Epithelial cell of proximal tubule (primary cell): ENCODE data around the gene RPUSD4. TPM values are rescaled to one million over a fixed set of nuclear protein-coding genes. Genes with fewer than 3 reads are reported as not detected.

Experiments
- DNase-seq: peaks from one replicate; pipeline ENCODE4 v3.0.0-alpha.2; 2011; ENCODE audit warnings: low read depth
- H3K4me3 ChIP-seq: 2 replicates; pipeline ENCODE4 v1.5.1; 2011; ENCODE audit warnings: low read depth, mild to moderate bottlenecking, low read length
- CTCF ChIP-seq: conservative IDR thresholded peaks from 2 replicates; pipeline ENCODE4 v1.5.1; 2012; ENCODE audit warnings: low read depth, mild to moderate bottlenecking, low read length
- total RNA-seq: library from RNA; depleted of rRNA; stranded (reverse); fragments of >200 nt; gene quantifications from 2 replicates; pipeline ENCODE4 v1.2.3, GENCODE V29; 2015

Gene RPUSD4
- total RNA-seq, 1 donor from 2014 or later = 18.2 TPM

GRCh38 chr11:126225295-126225665, 13.8 kb upstream of the RPUSD4 start:
- no peak overlapping the region for H3K4me3 ChIP-seq
- no peak for TF ChIP-seq CTCF
- DNase-seq = no peak

GRCh38 chr11:126224647-126225294, 13.3 kb upstream of the RPUSD4 start:
- TF ChIP-seq CTCF = no peak

GRCh38 chr11:126219547-126219946, 8.1 kb upstream of the RPUSD4 start:
- no peak for DNase-seq
- H3K4me3 ChIP-seq = no peak overlapping the region
- no peak for TF ChIP-seq CTCF

More at GRCh38 chr11:126224647-126225294, 13.3 kb upstream of the RPUSD4 start:
- no peak for DNase-seq
- H3K4me3 ChIP-seq = no peak overlapping the region

GRCh38 chr11:126217491-126217890, 6.0 kb upstream of the RPUSD4 start:
- DNase-seq = no peak
- TF ChIP-seq CTCF = no peak
- H3K4me3 ChIP-seq = no peak overlapping the region

- no peak overlapping the region for H3K4me3 ChIP-seq
- no peak for TF ChIP-seq CTCF
- DNase-seq = no peak
Measured at GRCh38 chr11:126216526-126217305, 5.3 kb upstream of the RPUSD4 start.

GRCh38 chr11:126214841-126215240, 3.4 kb upstream of the RPUSD4 start:
- peak overlapping the region; percentile 30 for H3K4me3 ChIP-seq
- TF ChIP-seq CTCF = no peak
- DNase-seq = no peak

- no peak for DNase-seq
- H3K4me3 ChIP-seq = peak overlapping the region; percentile 30
- TF ChIP-seq CTCF = no peak
Measured at GRCh38 chr11:126214441-126214840, 3.0 kb upstream of the RPUSD4 start.
